Head of caudate nucleus (tissue), 42 donors: ENCODE results near the gene TRAF6.
"Not testable (repeated sequence)": the region's sequence is repeated elsewhere in the genome, so short reads cannot be mapped to it uniquely, and the experiment has no call there.

ENCODE experiments used
- DNase-seq, 42 donors: peaks; one replicate each; pipeline versions ENCODE4 v3.0.0 to v3.0.0-alpha.2; 2020 to 2021; ENCODE audit warnings: mixed read lengths in 7 of 42
- intact Hi-C: fragments of 100-400 bp; cut with DNase I; formaldehyde crosslinking; loops from one replicate; pipeline ENCODE4 v1.15.0; 2022

Gene TRAF6

GRCh38 chr11:36499315-36499714 is 10.8 kb downstream of the TRAF6 start:
- peak in 8 of 42 donors; percentile 12 to 51 (median 37) for DNase-seq
- intact Hi-C loops, result no loop called here

GRCh38 chr11:36498721-36499120 is 11.4 kb downstream of the TRAF6 start:
- intact Hi-C loops, result no loop called here
- DNase-seq, result no peak

GRCh38 chr11:36493332-36493731 is 16.7 kb downstream of the TRAF6 start:
- DNase-seq, result no peak
- intact Hi-C loops, result no loop called here

- intact Hi-C loops, result no loop called here
- DNase-seq, result peak in 13 of 42 donors; percentile 24 to 73 (median 42)
These were observed 17.3 kb downstream of the TRAF6 start for GRCh38 chr11:36492724-36493304.

- intact Hi-C loops, result no loop called here
- no peak for DNase-seq
These were observed 19.9 kb downstream of the TRAF6 start for GRCh38 chr11:36490026-36490806.

- no peak for DNase-seq
- intact Hi-C loops, result no loop called here
These were observed 22.0 kb downstream of the TRAF6 start for GRCh38 chr11:36488096-36488495.

- intact Hi-C loops, result no loop called here
- DNase-seq, result no peak
These were observed 22.5 kb downstream of the TRAF6 start for GRCh38 chr11:36487619-36488018.

GRCh38 chr11:36485298-36486002 is 24.6 kb downstream of the TRAF6 start:
- intact Hi-C loops, result no loop called here
- DNase-seq, result peak in 2 of 42 donors; percentile 13 to 16

- intact Hi-C loops, DNase-seq: not testable (repeated sequence)
These were observed 27.0 kb downstream of the TRAF6 start for GRCh38 chr11:36483042-36483441.

GRCh38 chr11:36480833-36481232 is 29.2 kb downstream of the TRAF6 start:
- no peak for DNase-seq
- intact Hi-C loops, result no loop called here

GRCh38 chr11:36478700-36479329 is 31.3 kb downstream of the TRAF6 start:
- intact Hi-C loops, result loop anchor here (5.0 to 10.0 kb wide), 3 partner anchors 104 to 864 kb away; partner anchors contain the start of gene FJX1
- DNase-seq, result peak in 32 of 42 donors; percentile 27 to 84 (median 64)

- intact Hi-C loops, result loop anchor here (5.0 to 10.0 kb wide), 3 partner anchors 100 to 860 kb away; partner anchors contain the start of gene FJX1
These were observed 34.9 kb downstream of the TRAF6 start for GRCh38 chr11:36475192-36475591.

GRCh38 chr11:36471577-36471976 is 38.5 kb downstream of the TRAF6 start:
- no peak for DNase-seq
- intact Hi-C loops, result loop anchor here (10.0 kb wide), 2 partner anchors 97 to 857 kb away; partner anchors contain the start of gene FJX1

More at GRCh38 chr11:36475192-36475591, 34.9 kb downstream of the TRAF6 start:
- DNase-seq, result no peak

- intact Hi-C loops, result loop anchor here (10.0 kb wide), 2 partner anchors 95 to 855 kb away; partner anchors contain the start of gene FJX1
- DNase-seq, result no peak
These were observed 39.9 kb downstream of the TRAF6 start for GRCh38 chr11:36469881-36470802.

GRCh38 chr11:36469063-36469462 is 41.0 kb downstream of the TRAF6 start:
- DNase-seq, result peak in 1 of 42 donors; percentile 52
- intact Hi-C loops, result no loop called here

- intact Hi-C loops, result no loop called here
- DNase-seq, result no peak
These were observed 42.2 kb downstream of the TRAF6 start for GRCh38 chr11:36467916-36468315.

- intact Hi-C loops, result no loop called here
- DNase-seq, result no peak
These were observed 43.1 kb downstream of the TRAF6 start for GRCh38 chr11:36467012-36467411.

GRCh38 chr11:36465449-36466163 is 44.5 kb downstream of the TRAF6 start:
- no peak for DNase-seq
- intact Hi-C loops, result no loop called here
